ENCODE data around the gene AHSP.
"Not testable (repeated sequence)": the region's sequence is repeated elsewhere in the genome, so short reads cannot be mapped to it uniquely, and the experiment has no call there.

The AHSP gene

DNA sequence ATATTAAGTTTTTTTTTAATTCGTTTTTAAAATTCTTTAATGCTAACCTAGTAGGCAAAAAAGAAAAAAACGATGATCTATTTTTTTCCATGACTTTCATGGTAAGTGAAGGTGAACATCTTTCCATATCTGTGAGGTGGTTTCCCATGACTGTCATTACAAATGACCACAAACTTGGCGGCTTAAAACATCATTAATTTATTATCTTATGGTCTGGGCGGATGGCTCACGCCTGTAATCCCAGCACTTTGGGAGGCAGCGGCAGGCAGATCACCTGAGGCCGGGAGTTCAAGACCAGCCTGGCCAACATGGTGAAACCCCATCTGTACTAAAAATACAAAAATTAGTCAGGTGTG is 10.5 kb downstream of the AHSP start:
- WGBS, result 89% methylated on average over 5 of the region's 7 CpGs
- not testable (repeated sequence) for H3K9me3 ChIP-seq (ENCODE audit: control insufficient read depth, low read length); H2AK5ac ChIP-seq (ENCODE audit: low read length, severe bottlenecking); H3K4me2 ChIP-seq (ENCODE audit: low read length, poor library complexity, severe bottlenecking); H3K27me3 ChIP-seq (ENCODE audit: control insufficient read depth in 1 of 2, insufficient read depth in 1 of 2, low read length in 2 of 2); H3K36me3 ChIP-seq (ENCODE audit: control insufficient read depth in 1 of 2, insufficient read depth in 2 of 2, low read depth in 1 of 2, low read length in 2 of 2); H2BK5ac ChIP-seq (ENCODE audit: low read depth, low read length, poor library complexity, severe bottlenecking); H4K91ac ChIP-seq (ENCODE audit: low read length); H3K79me1 ChIP-seq (replicated peaks; ENCODE audit: low read length, poor library complexity, severe bottlenecking); H2BK120ac ChIP-seq (ENCODE audit: low read depth, low read length); H3K18ac ChIP-seq (ENCODE audit: low read depth in 1 of 2, low read length in 2 of 2); H3K27ac ChIP-seq (ENCODE audit: low read length, poor library complexity, severe bottlenecking); H3K14ac ChIP-seq (ENCODE audit: low read length in 2 of 2); H2BK15ac ChIP-seq (ENCODE audit: low read depth, poor library complexity, severe bottlenecking); DNase-seq; H4K8ac ChIP-seq (ENCODE audit: low read length); H3K4me1 ChIP-seq (ENCODE audit: control insufficient read depth, insufficient read depth, low read depth, low read length); H3K23ac ChIP-seq (ENCODE audit: low read length in 2 of 2); H2AFZ ChIP-seq (ENCODE audit: low read depth, low read length); H3K4ac ChIP-seq (ENCODE audit: low read depth in 1 of 2, low read length in 2 of 2); H2BK12ac ChIP-seq (ENCODE audit: low read length in 2 of 2); H3K4me3 ChIP-seq (ENCODE audit: insufficient read depth in 1 of 2, low read depth in 1 of 2, low read length in 2 of 2); H3K9ac ChIP-seq (ENCODE audit: low read length)

DNA sequence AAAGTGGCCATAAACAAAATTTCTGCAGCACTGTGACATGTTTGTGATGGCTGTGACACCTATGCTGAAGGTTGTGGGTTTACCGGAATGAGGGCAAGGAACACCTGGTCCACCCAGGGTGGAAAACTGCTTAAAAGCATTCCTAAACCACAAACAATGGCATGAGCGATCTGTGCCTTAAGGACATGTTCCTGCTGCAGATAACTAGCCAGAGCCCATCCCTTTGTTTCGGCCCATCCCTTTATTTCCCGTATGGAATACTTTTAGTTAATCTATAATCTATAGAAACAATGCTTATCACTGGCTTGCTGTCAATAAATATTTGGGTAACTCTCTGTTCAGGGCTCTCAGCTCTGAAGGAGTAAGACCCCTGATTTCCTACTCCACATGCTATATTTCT is 12.1 kb downstream of the AHSP start:
- not testable (repeated sequence) for H3K4me3 ChIP-seq (ENCODE audit: insufficient read depth in 1 of 2, low read depth in 1 of 2, low read length in 2 of 2); H2BK5ac ChIP-seq (ENCODE audit: low read depth, low read length, poor library complexity, severe bottlenecking); H2BK12ac ChIP-seq (ENCODE audit: low read length in 2 of 2); H4K8ac ChIP-seq (ENCODE audit: low read length); H3K14ac ChIP-seq (ENCODE audit: low read length in 2 of 2); H3K36me3 ChIP-seq (ENCODE audit: control insufficient read depth in 1 of 2, insufficient read depth in 2 of 2, low read depth in 1 of 2, low read length in 2 of 2); H3K4me2 ChIP-seq (ENCODE audit: low read length, poor library complexity, severe bottlenecking); H3K4ac ChIP-seq (ENCODE audit: low read depth in 1 of 2, low read length in 2 of 2); H2AK5ac ChIP-seq (ENCODE audit: low read length, severe bottlenecking); H3K27ac ChIP-seq (ENCODE audit: low read length, poor library complexity, severe bottlenecking); H3K18ac ChIP-seq (ENCODE audit: low read depth in 1 of 2, low read length in 2 of 2); H3K79me1 ChIP-seq (replicated peaks; ENCODE audit: low read length, poor library complexity, severe bottlenecking); H3K9ac ChIP-seq (ENCODE audit: low read length); H4K91ac ChIP-seq (ENCODE audit: low read length); DNase-seq; H2AFZ ChIP-seq (ENCODE audit: low read depth, low read length); H2BK120ac ChIP-seq (ENCODE audit: low read depth, low read length); H3K23ac ChIP-seq (ENCODE audit: low read length in 2 of 2); H3K27me3 ChIP-seq (ENCODE audit: control insufficient read depth in 1 of 2, insufficient read depth in 1 of 2, low read length in 2 of 2); H3K4me1 ChIP-seq (ENCODE audit: control insufficient read depth, insufficient read depth, low read depth, low read length)
- WGBS, result 88% methylated on average over 1 of the region's 4 CpGs
- H2BK15ac ChIP-seq (ENCODE audit: low read depth, poor library complexity, severe bottlenecking), result peak overlapping the region; percentile 28
- peaks cover 10% of the 10 kb centered on the region for H3K9me3 ChIP-seq (ENCODE audit: control insufficient read depth, low read length)

DNA sequence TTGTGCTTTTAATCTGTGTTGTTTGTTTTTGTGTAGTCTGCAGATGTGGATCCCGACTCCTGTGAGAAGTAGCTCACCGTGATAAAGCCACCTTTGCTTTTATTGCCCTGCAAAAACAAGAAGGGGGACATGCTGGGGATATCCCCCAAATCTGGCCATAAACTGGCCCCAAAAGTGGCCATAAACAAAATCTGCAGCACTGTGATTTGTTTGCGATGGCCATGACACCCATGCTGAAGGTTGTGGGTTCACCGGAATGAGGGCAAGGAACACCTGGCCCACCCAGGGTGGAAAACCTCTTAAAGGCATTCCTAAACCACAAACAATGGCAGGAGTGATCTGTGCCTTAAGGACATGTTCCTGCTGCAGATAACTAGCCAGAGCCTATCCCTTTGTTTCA is 15.1 kb downstream of the AHSP start:
- H3K4me3 ChIP-seq (ENCODE audit: insufficient read depth in 1 of 2, low read depth in 1 of 2, low read length in 2 of 2), result no peak overlapping the region
- no peak overlapping the region for H3K9ac ChIP-seq (ENCODE audit: low read length)
- no peaks in the 10 kb centered on the region for H3K36me3 ChIP-seq (ENCODE audit: control insufficient read depth in 1 of 2, insufficient read depth in 2 of 2, low read depth in 1 of 2, low read length in 2 of 2)
- no peak for DNase-seq
- H2BK5ac ChIP-seq (ENCODE audit: low read depth, low read length, poor library complexity, severe bottlenecking), result no peak overlapping the region
- no peaks in the 10 kb centered on the region for H3K4me1 ChIP-seq (ENCODE audit: control insufficient read depth, insufficient read depth, low read depth, low read length)
- no peaks in the 10 kb centered on the region for H3K27me3 ChIP-seq (ENCODE audit: control insufficient read depth in 1 of 2, insufficient read depth in 1 of 2, low read length in 2 of 2)
- no peak overlapping the region for H3K23ac ChIP-seq (ENCODE audit: low read length in 2 of 2)
- no peak overlapping the region for H2AFZ ChIP-seq (ENCODE audit: low read depth, low read length)
- H4K8ac ChIP-seq (ENCODE audit: low read length), result no peak overlapping the region
- H3K9me3 ChIP-seq (ENCODE audit: control insufficient read depth, low read length), result peaks cover 13% of the 10 kb centered on the region
- no peak overlapping the region for H2BK120ac ChIP-seq (ENCODE audit: low read depth, low read length)
- no peak overlapping the region for H3K14ac ChIP-seq (ENCODE audit: low read length in 2 of 2)
- no peak overlapping the region for H4K91ac ChIP-seq (ENCODE audit: low read length)
- no peak overlapping the region for H3K18ac ChIP-seq (ENCODE audit: low read depth in 1 of 2, low read length in 2 of 2)
- H2AK5ac ChIP-seq (ENCODE audit: low read length, severe bottlenecking), result no peak overlapping the region
- no peak overlapping the region for H3K4ac ChIP-seq (ENCODE audit: low read depth in 1 of 2, low read length in 2 of 2)
- no peak overlapping the region for H2BK15ac ChIP-seq (ENCODE audit: low read depth, poor library complexity, severe bottlenecking)
- H3K79me1 ChIP-seq (replicated peaks; ENCODE audit: low read length, poor library complexity, severe bottlenecking), result no peaks in the 10 kb centered on the region
- 88% methylated on average over 4 of the region's 4 CpGs for WGBS
- H3K27ac ChIP-seq (ENCODE audit: low read length, poor library complexity, severe bottlenecking), result no peak overlapping the region
- H2BK12ac ChIP-seq (ENCODE audit: low read length in 2 of 2), result no peak overlapping the region
- no peak overlapping the region for H3K4me2 ChIP-seq (ENCODE audit: low read length, poor library complexity, severe bottlenecking)

DNA sequence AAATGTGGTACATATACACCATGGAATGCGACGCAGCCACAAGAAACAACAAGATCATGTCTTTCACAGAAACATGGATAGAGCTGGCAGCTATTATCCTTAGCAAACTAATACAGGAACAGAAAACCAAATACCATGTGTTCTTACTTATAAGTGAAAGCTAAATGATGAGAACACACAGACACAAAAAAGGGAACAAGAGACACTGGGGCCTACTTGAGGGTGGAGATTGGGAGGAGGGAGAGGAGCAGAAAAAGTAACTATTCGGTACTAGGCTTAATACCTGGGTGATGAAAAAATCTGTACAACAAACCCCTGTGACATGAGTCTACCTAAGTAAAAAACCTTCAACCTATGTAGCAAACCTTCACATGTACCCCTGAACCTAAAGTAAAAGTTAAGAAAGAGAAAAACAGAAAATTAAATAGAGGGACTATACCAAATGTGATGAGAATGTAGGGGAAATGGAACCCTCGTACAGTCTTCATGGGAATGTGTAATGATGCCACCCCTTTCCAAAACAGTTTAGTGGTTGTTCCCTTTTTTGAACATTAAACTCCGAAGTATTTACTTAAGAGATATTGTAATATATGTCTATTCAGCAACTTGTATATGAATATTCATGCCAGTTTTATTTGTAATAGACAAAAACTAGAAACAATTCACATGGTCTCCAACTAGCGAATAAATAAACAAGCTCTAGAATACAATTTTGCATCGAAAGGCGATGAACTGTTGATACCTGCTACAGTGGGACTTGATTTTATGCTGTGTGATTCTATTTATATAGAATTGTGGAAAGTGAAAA is 33.9 kb downstream of the AHSP start:
- Histone ChIP-seq H2BK12ac (ENCODE audit: low read length in 2 of 2) (no peak overlapping the region), H3K36me3 (ENCODE audit: control insufficient read depth in 1 of 2, insufficient read depth in 2 of 2, low read depth in 1 of 2, low read length in 2 of 2) (no peaks in the 10 kb centered on the region), H2BK120ac (ENCODE audit: low read depth, low read length) (no peak overlapping the region), H3K4me2 (ENCODE audit: low read length, poor library complexity, severe bottlenecking) (no peak overlapping the region), H2BK15ac (ENCODE audit: low read depth, poor library complexity, severe bottlenecking) (no peak overlapping the region), H3K14ac (ENCODE audit: low read length in 2 of 2) (no peak overlapping the region), H4K8ac (ENCODE audit: low read length) (no peak overlapping the region), H3K79me1 (replicated peaks; ENCODE audit: low read length, poor library complexity, severe bottlenecking) (no peaks in the 10 kb centered on the region), H3K4me1 (ENCODE audit: control insufficient read depth, insufficient read depth, low read depth, low read length) (no peaks in the 10 kb centered on the region), H3K27ac (ENCODE audit: low read length, poor library complexity, severe bottlenecking) (no peak overlapping the region), H3K9ac (ENCODE audit: low read length) (no peak overlapping the region), H3K27me3 (ENCODE audit: control insufficient read depth in 1 of 2, insufficient read depth in 1 of 2, low read length in 2 of 2) (no peaks in the 10 kb centered on the region), H3K4ac (ENCODE audit: low read depth in 1 of 2, low read length in 2 of 2) (no peak overlapping the region), H2AK5ac (ENCODE audit: low read length, severe bottlenecking) (no peak overlapping the region), H3K9me3 (ENCODE audit: control insufficient read depth, low read length) (peaks cover 7% of the 10 kb centered on the region), H3K18ac (ENCODE audit: low read depth in 1 of 2, low read length in 2 of 2) (no peak overlapping the region), H3K4me3 (ENCODE audit: insufficient read depth in 1 of 2, low read depth in 1 of 2, low read length in 2 of 2) (no peak overlapping the region), H2BK5ac (ENCODE audit: low read depth, low read length, poor library complexity, severe bottlenecking) (no peak overlapping the region), H4K91ac (ENCODE audit: low read length) (no peak overlapping the region), H3K23ac (ENCODE audit: low read length in 2 of 2) (no peak overlapping the region), H2AFZ (ENCODE audit: low read depth, low read length) (no peak overlapping the region)
- DNase-seq, result no peak
- WGBS, result 81% methylated on average over 6 of the region's 8 CpGs

All from mesenchymal stem cell (in vitro differentiated cells and primary cell).